Prostate gland (tissue), 2 donors: ENCODE data around the gene HS1BP3.

Experiments used
- POLR2A ChIP-seq: fragments of 450-650 bp; IDR thresholded peaks from one replicate; pipeline ENCODE4 v1.6.1; 2016; ENCODE audit warnings: antibody characterized with exemption, mild to moderate bottlenecking
- POLR2AphosphoS5 ChIP-seq: sonication (generic); formaldehyde crosslinking; IDR thresholded peaks from one replicate; pipeline ENCODE4 v1.6.1; 2017; ENCODE audit warnings: antibody characterized with exemption
- TF ChIP-seq, protein P1 (sequence below), 4 experiments: fragments of 200-600 bp in 2 of 4; fragments of 450-650 bp in 2 of 4; sonication (generic) in 2 of 4; IDR thresholded peaks; 1 replicate in 3 of 4; 2 replicates in 1 of 4; pipeline ENCODE4 v1.5.1; 2016 to 2019; ENCODE audit warnings: antibody characterized with exemption in 4 of 4, mild to moderate bottlenecking in 2 of 4, moderate library complexity in 2 of 4

DNA sequence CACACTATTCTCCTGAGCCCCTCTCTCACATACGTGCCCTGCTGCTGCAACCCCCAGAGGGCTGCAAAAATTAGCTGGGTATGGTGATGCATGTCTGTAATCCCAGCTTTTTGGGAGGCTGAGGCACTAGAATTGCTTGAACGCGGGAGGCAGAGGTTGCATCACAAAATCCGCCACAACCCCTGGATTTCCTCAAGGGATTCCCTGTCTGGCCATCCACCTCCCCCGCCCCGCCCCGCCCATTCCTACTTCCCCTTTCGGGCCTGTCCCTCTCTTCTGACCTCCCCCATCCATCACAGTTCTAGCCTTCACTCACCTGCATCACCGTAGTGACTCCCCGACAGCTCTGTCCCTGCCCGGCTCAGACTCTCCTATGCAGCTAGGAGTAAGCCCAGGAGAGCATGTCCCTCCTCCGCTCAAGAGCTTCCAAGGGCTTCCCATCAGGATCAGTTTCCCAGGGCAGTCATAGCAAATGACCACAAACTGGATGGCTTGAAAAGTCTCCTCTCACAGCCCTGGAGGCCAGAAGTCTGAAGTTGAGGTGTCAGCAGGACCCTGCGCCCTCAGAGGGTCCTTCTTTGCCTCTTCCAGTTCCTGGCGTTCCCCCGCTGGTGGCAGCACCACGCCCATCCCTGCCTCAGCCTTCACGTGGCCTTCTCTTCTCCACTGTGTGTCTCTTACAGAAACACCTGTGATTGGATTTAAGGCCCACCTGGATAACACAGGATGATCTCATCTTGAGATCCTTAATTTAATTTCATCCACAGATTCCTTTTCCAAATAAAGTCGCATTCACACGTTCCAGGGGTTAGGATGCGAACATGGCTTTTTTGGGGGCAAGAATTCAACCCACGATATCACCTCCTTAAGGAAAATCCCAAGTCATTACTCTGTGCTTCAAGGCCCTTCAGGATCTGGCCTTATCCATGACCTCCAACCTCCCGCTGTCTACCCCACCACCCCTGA lies 58.5 kb downstream of the HS1BP3 start:
- TF ChIP-seq POLR2AphosphoS5, result no peak
- TF ChIP-seq, protein P1, sequence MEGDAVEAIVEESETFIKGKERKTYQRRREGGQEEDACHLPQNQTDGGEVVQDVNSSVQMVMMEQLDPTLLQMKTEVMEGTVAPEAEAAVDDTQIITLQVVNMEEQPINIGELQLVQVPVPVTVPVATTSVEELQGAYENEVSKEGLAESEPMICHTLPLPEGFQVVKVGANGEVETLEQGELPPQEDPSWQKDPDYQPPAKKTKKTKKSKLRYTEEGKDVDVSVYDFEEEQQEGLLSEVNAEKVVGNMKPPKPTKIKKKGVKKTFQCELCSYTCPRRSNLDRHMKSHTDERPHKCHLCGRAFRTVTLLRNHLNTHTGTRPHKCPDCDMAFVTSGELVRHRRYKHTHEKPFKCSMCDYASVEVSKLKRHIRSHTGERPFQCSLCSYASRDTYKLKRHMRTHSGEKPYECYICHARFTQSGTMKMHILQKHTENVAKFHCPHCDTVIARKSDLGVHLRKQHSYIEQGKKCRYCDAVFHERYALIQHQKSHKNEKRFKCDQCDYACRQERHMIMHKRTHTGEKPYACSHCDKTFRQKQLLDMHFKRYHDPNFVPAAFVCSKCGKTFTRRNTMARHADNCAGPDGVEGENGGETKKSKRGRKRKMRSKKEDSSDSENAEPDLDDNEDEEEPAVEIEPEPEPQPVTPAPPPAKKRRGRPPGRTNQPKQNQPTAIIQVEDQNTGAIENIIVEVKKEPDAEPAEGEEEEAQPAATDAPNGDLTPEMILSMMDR (IDR thresholded peaks at IDR 0.05), result no peak
- no peak for TF ChIP-seq POLR2A
